ENCODE measurements around the gene PDCD11.

PDCD11 gene

GRCh38 chr10:103454026-103454425 is 57.6 kb downstream of the PDCD11 start:
- no peak for TF ChIP-seq PAX5 (IDR thresholded peaks at IDR 0.05; ENCODE audit: insufficient read depth, low read length, severe bottlenecking)
- TF ChIP-seq SPI1 (IDR thresholded peaks at IDR 0.05; ENCODE audit: low read depth, low read length) = no peak
- DNase-seq (ENCODE audit: insufficient read length, low spot score) (no peak), FAIRE-seq (no peak)

- FAIRE-seq (no peak), DNase-seq (ENCODE audit: insufficient read length, low spot score) (no peak)
- TF ChIP-seq PAX5 (IDR thresholded peaks at IDR 0.05; ENCODE audit: insufficient read depth, low read length, severe bottlenecking) = no peak
- no peak for TF ChIP-seq POLR2AphosphoS5 (IDR thresholded peaks at IDR 0.05; ENCODE audit: low read depth, low read length)
- no peak for TF ChIP-seq POLR2A (IDR thresholded peaks at IDR 0.05; ENCODE audit: low read depth, low read length)
- no peak for TF ChIP-seq SPI1 (IDR thresholded peaks at IDR 0.05; ENCODE audit: low read depth, low read length)
- TF ChIP-seq POU2F2 (IDR thresholded peaks at IDR 0.05; ENCODE audit: low read depth, low read length) = no peak
- no peak for TF ChIP-seq TAF1 (IDR thresholded peaks at IDR 0.05; ENCODE audit: low read depth, low read length)
Measured at GRCh38 chr10:103455235-103455634, 58.8 kb downstream of the PDCD11 start.

- FAIRE-seq (no peak), DNase-seq (ENCODE audit: insufficient read length, low spot score) (no peak)
- no peak for TF ChIP-seq SPI1 (IDR thresholded peaks at IDR 0.05; ENCODE audit: low read depth, low read length)
- no peak for TF ChIP-seq TAF1 (IDR thresholded peaks at IDR 0.05; ENCODE audit: low read depth, low read length)
- TF ChIP-seq POU2F2 (IDR thresholded peaks at IDR 0.05; ENCODE audit: low read depth, low read length) = no peak
- no peak for TF ChIP-seq POLR2AphosphoS5 (IDR thresholded peaks at IDR 0.05; ENCODE audit: low read depth, low read length)
- no peak for TF ChIP-seq POLR2A (IDR thresholded peaks at IDR 0.05; ENCODE audit: low read depth, low read length)
- no peak for TF ChIP-seq PAX5 (IDR thresholded peaks at IDR 0.05; ENCODE audit: insufficient read depth, low read length, severe bottlenecking)
Measured at GRCh38 chr10:103456074-103456660, 59.7 kb downstream of the PDCD11 start.

DNA sequence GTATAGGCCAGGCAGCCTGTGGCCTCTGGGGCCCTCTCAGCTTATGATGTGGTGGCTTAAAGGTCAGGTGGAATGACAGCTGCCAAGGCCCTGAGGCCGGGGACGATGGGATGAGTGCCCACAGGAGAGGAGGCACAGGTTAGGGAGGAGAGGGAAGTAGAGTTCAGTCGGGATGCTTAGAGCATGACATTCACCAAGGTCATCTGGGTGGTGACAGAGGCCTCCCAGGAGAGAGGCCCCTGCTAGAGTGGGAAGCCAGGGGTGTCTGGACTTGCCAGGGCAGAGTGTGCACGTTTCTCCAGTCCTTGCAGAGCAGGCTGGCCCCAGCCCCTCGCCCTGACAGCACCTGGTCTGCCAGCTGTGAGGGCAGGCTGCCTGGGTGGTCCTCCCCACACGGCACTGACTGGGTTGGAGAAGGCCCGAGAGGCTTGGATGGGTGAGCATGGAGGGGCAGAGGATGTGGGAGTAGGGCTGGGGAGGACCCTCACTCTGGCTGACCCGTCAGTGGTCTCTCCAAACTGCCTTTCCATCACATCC is 60.8 kb downstream of the PDCD11 start:
- TF ChIP-seq POLR2AphosphoS5 (IDR thresholded peaks at IDR 0.05; ENCODE audit: low read depth, low read length) = no peak
- TF ChIP-seq TAF1 (IDR thresholded peaks at IDR 0.05; ENCODE audit: low read depth, low read length) = no peak
- FAIRE-seq (no peak), DNase-seq (ENCODE audit: insufficient read length, low spot score) (no peak)

DNA sequence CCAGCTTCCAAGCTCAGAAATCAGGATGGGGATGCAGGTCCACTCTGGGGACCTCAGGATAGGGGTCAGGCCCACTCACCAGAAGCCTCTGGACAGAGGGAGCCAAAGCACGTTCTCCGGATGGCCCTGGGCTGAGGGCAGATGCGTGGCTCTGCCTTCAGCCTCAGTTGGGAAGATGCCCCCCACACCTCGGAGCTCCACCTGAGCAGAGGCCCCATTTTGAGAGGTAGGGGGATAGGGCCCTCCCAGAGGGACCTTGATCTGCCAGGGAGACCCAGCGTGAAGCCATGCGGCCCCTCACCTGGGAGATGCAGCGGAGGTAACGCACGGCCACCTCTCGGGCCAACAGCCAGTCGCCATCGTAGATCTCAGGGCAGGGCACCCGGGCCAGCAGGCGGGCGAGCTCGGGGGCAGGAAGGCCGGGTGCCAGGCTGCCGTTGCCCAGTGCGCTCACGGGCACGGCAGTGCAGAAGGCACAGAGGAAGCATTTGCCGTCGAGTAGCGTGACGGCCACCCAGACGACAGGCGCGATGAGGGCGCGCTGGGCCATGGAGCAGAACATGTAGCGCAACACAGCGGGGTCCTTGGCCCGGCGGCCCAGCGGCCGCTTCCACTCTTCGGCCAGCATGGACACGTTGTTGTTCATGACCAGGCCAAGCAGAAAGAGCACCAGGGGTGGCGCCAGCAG is 61.6 kb downstream of the PDCD11 start:
- TF ChIP-seq POLR2AphosphoS5 (IDR thresholded peaks at IDR 0.05; ENCODE audit: low read depth, low read length) (no peak), POU2F2 (IDR thresholded peaks at IDR 0.05; ENCODE audit: low read depth, low read length) (no peak), TAF1 (IDR thresholded peaks at IDR 0.05; ENCODE audit: low read depth, low read length) (no peak), PAX5 (IDR thresholded peaks at IDR 0.05; ENCODE audit: insufficient read depth, low read length, severe bottlenecking) (no peak), SPI1 (IDR thresholded peaks at IDR 0.05; ENCODE audit: low read depth, low read length) (no peak), POLR2A (IDR thresholded peaks at IDR 0.05; ENCODE audit: low read depth, low read length) (no peak)
- DNase-seq (ENCODE audit: insufficient read length, low spot score) (no peak), FAIRE-seq (no peak)

DNA sequence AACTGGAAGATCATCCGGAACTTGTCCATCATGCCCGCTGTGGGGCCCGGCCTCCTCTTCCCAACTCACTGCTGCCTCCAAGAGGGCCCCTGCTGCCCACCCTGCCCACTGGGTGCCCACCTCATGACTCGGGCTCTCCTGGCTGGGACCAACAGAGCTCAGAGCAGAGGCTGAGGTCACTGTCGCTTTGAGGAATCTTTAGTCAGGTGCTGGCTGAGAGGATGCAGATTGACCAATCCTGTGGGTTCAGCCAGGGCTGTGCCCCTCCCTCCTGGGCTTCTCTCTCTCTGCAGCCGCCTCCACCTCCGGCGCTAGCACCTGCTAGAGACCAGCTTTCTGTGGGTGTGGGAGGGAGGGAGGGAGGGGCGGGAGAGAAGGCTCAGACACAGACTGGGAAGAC is 62.3 kb downstream of the PDCD11 start, which contains the start of gene CALHM1:
Gene CALHM1, minus strand, starts transcription at position 181 of the 400 bp plus-strand sequence. Its CDS starts 149 bp downstream, at position 32.
- TF ChIP-seq TAF1 (IDR thresholded peaks at IDR 0.05; ENCODE audit: low read depth, low read length) (no peak), POLR2A (IDR thresholded peaks at IDR 0.05; ENCODE audit: low read depth, low read length) (no peak), PAX5 (IDR thresholded peaks at IDR 0.05; ENCODE audit: insufficient read depth, low read length, severe bottlenecking) (no peak), SPI1 (IDR thresholded peaks at IDR 0.05; ENCODE audit: low read depth, low read length) (no peak), POU2F2 (IDR thresholded peaks at IDR 0.05; ENCODE audit: low read depth, low read length) (no peak), POLR2AphosphoS5 (IDR thresholded peaks at IDR 0.05; ENCODE audit: low read depth, low read length) (no peak)
- DNase-seq (ENCODE audit: insufficient read length, low spot score) (peak; percentile 88), FAIRE-seq (peak; percentile 96)

GRCh38 chr10:103459615-103460014 is 63.2 kb downstream of the PDCD11 start:
- no peak for TF ChIP-seq TAF1 (IDR thresholded peaks at IDR 0.05; ENCODE audit: low read depth, low read length)
- no peak for TF ChIP-seq PAX5 (IDR thresholded peaks at IDR 0.05; ENCODE audit: insufficient read depth, low read length, severe bottlenecking)
- TF ChIP-seq POLR2AphosphoS5 (IDR thresholded peaks at IDR 0.05; ENCODE audit: low read depth, low read length) = no peak
- TF ChIP-seq POLR2A (IDR thresholded peaks at IDR 0.05; ENCODE audit: low read depth, low read length) = no peak
- TF ChIP-seq POU2F2 (IDR thresholded peaks at IDR 0.05; ENCODE audit: low read depth, low read length) = no peak
- no peak for TF ChIP-seq SPI1 (IDR thresholded peaks at IDR 0.05; ENCODE audit: low read depth, low read length)
- DNase-seq (ENCODE audit: insufficient read length, low spot score) = no peak
- FAIRE-seq = no peak

DNA sequence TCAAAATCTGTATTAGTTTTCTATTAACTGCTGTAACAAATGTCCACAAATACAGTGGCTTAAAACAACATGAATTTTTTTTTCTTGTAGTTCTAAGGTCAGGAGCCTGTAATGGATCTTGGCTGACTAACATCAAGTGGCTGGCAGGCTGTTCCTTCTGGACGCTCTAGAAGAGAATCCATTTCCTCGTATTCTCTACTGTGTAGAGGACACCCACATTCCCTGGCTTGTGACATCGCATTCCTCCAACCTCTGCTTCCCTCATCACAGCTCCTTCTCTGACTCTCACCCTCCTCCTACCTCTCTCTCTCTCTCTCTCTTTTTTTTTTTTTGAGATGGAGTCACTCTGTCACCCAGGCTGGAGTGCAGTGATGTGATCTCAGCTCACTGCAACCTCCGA is 67.1 kb downstream of the PDCD11 start:
- no peak for DNase-seq (ENCODE audit: insufficient read length, low spot score)
- TF ChIP-seq POLR2AphosphoS5 (IDR thresholded peaks at IDR 0.05; ENCODE audit: low read depth, low read length) = no peak
- no peak for TF ChIP-seq SPI1 (IDR thresholded peaks at IDR 0.05; ENCODE audit: low read depth, low read length)
- no peak for FAIRE-seq

- no peak for TF ChIP-seq SPI1 (IDR thresholded peaks at IDR 0.05; ENCODE audit: low read depth, low read length)
- TF ChIP-seq POU2F2 (IDR thresholded peaks at IDR 0.05; ENCODE audit: low read depth, low read length) = no peak
- no peak for TF ChIP-seq PAX5 (IDR thresholded peaks at IDR 0.05; ENCODE audit: insufficient read depth, low read length, severe bottlenecking)
- no peak for TF ChIP-seq TAF1 (IDR thresholded peaks at IDR 0.05; ENCODE audit: low read depth, low read length)
- TF ChIP-seq POLR2A (IDR thresholded peaks at IDR 0.05; ENCODE audit: low read depth, low read length) = no peak
- no peak for TF ChIP-seq POLR2AphosphoS5 (IDR thresholded peaks at IDR 0.05; ENCODE audit: low read depth, low read length)
- DNase-seq (ENCODE audit: insufficient read length, low spot score) (no peak), FAIRE-seq (peak; percentile 20)
Measured at GRCh38 chr10:103465411-103466179, 69.2 kb downstream of the PDCD11 start.

Data from GM12891 (cell line).